ACC112 (cell line): ENCODE data around the gene LIPK.
"Not testable (repeated sequence)": the region's sequence is repeated elsewhere in the genome, so short reads cannot be mapped to it uniquely, and the experiment has no call there.

Experiments used
- H2AFZ ChIP-seq: fragments of 200-600 bp; sonication (generic); one replicate; pipeline ENCODE4 v1.6.0; 2017; ENCODE audit warnings: antibody characterized with exemption, low read length; ENCODE audit not compliant: unreplicated experiment
- H3K27ac ChIP-seq: fragments of 200-600 bp; sonication (generic); 2 replicates; pipeline ENCODE4 v1.5.1; 2014; ENCODE audit warnings: low read depth, mild to moderate bottlenecking, antibody characterized with exemption, low read length, moderate library complexity
- H3K27me3 ChIP-seq: fragments of 200-600 bp; sonication (generic); 2 replicates; pipeline ENCODE4 v1.6.1; 2014; ENCODE audit warnings: mild to moderate bottlenecking, antibody characterized with exemption, low read length, moderate library complexity, mixed read lengths; ENCODE audit not compliant: insufficient read depth
- H3K36me3 ChIP-seq: fragments of 200-600 bp; sonication (generic); 2 replicates; pipeline ENCODE4 v1.6.1; 2016; ENCODE audit warnings: mild to moderate bottlenecking, antibody characterized with exemption, low read length, moderate library complexity, mixed read lengths; ENCODE audit not compliant: insufficient read depth
- H3K4me1 ChIP-seq: fragments of 200-600 bp; sonication (generic); one replicate; pipeline ENCODE4 v1.6.1; 2016; ENCODE audit warnings: low read length, mixed read lengths; ENCODE audit not compliant: insufficient read depth, unreplicated experiment, control insufficient read depth
- H3K4me3 ChIP-seq: fragments of 200-600 bp; sonication (generic); 2 replicates; pipeline ENCODE4 v1.5.1; 2014; ENCODE audit warnings: mild to moderate bottlenecking, low read depth, low read length
- H3K79me2 ChIP-seq: fragments of 200-600 bp; sonication (generic); one replicate; pipeline ENCODE4 v1.6.0; 2016; ENCODE audit warnings: low read length; ENCODE audit not compliant: control insufficient read depth, unreplicated experiment, insufficient read depth

LIPK gene

GRCh38 chr10:88721392-88721791 is 15.3 kb downstream of the LIPK start:
- Histone ChIP-seq H3K79me2 (no peaks in the 10 kb centered on the region), H3K27ac (no peak overlapping the region), H3K27me3 (no peaks in the 10 kb centered on the region), H3K4me1 (no peaks in the 10 kb centered on the region), H3K36me3 (no peaks in the 10 kb centered on the region), H3K4me3 (no peak overlapping the region), H2AFZ (no peak overlapping the region)

GRCh38 chr10:88725798-88726197 is 19.7 kb downstream of the LIPK start:
- Histone ChIP-seq H3K4me3 (no peak overlapping the region), H3K36me3 (no peaks in the 10 kb centered on the region), H2AFZ (no peak overlapping the region), H3K4me1 (no peaks in the 10 kb centered on the region), H3K27me3 (no peaks in the 10 kb centered on the region), H3K27ac (no peak overlapping the region), H3K79me2 (no peaks in the 10 kb centered on the region)

- Histone ChIP-seq H3K79me2 (no peaks in the 10 kb centered on the region), H3K36me3 (no peaks in the 10 kb centered on the region), H2AFZ (no peak overlapping the region), H3K4me3 (no peak overlapping the region), H3K27me3 (no peaks in the 10 kb centered on the region), H3K27ac (no peak overlapping the region), H3K4me1 (no peaks in the 10 kb centered on the region)
These were observed 22.2 kb downstream of the LIPK start for GRCh38 chr10:88728107-88728763.

- no peaks in the 10 kb centered on the region for H3K79me2 ChIP-seq
- H3K4me1 ChIP-seq = peaks cover 7% of the 10 kb centered on the region
- H3K27ac ChIP-seq = no peak overlapping the region
- H3K36me3 ChIP-seq = no peaks in the 10 kb centered on the region
- no peak overlapping the region for H3K4me3 ChIP-seq
- H3K27me3 ChIP-seq = no peaks in the 10 kb centered on the region
- H2AFZ ChIP-seq = no peak overlapping the region
These were observed 24.8 kb downstream of the LIPK start for GRCh38 chr10:88730864-88731263.

- Histone ChIP-seq H2AFZ (no peak overlapping the region), H3K36me3 (no peaks in the 10 kb centered on the region), H3K27me3 (no peaks in the 10 kb centered on the region), H3K4me3 (no peak overlapping the region), H3K27ac (no peak overlapping the region), H3K79me2 (no peaks in the 10 kb centered on the region), H3K4me1 (peaks cover 10% of the 10 kb centered on the region)
These were observed 25.2 kb downstream of the LIPK start for GRCh38 chr10:88731296-88731695.

DNA sequence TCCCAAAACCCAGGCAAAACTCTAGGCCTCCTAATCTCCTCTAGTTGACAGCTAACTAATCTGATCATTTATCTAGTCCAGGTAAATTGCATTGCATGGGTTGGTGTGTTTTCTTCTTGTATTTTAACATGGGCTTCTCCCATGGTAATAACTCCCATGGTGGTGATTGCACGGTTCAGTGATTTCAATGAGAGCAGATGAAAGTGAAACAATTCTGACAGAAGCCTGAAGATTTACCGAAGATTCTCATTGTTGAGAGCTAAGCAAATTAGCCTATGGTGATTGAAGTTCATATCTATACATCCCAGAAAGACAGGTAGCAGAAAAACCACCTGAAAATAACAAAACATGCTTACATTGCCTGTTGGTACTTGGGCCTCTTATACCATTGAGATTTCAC is 27.2 kb downstream of the LIPK start:
- Histone ChIP-seq H3K4me1 (peaks cover 10% of the 10 kb centered on the region), H3K4me3 (no peak overlapping the region), H3K27ac (no peak overlapping the region), H2AFZ (no peak overlapping the region), H3K27me3 (no peaks in the 10 kb centered on the region), H3K36me3 (no peaks in the 10 kb centered on the region), H3K79me2 (no peaks in the 10 kb centered on the region)

- H3K27me3 ChIP-seq = no peaks in the 10 kb centered on the region
- no peaks in the 10 kb centered on the region for H3K36me3 ChIP-seq
- H2AFZ ChIP-seq = peak overlapping the region; percentile 77
- no peak overlapping the region for H3K4me3 ChIP-seq
- H3K27ac ChIP-seq = no peak overlapping the region; the same call in 1 of the 2 replicates
- H3K79me2 ChIP-seq = no peaks in the 10 kb centered on the region
- peaks cover 10% of the 10 kb centered on the region for H3K4me1 ChIP-seq
These were observed 29.6 kb downstream of the LIPK start for GRCh38 chr10:88735661-88736060.

DNA sequence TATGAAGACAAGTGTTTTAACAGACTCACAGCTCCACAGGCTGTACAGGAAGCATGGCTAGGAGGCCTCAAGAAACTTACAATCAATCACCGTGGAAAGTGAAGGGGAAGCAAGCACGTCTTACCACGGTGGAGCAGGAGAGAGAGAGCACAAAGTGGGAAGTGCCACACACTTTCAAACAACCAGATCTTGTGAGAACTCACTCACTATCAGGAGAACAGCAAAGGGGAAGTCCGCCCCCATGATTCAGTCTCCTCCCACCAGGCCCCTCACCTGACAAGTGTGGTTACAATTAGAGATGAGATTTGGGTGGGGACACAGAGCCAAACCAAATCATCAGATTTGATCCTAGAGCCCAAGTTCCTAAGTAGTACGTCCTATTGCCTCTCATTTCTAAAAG is 35.9 kb downstream of the LIPK start:
- not testable (repeated sequence) for H3K79me2 ChIP-seq, H3K4me3 ChIP-seq, H3K27ac ChIP-seq, H3K36me3 ChIP-seq, H2AFZ ChIP-seq, H3K27me3 ChIP-seq, H3K4me1 ChIP-seq

- H3K27ac ChIP-seq = no peak overlapping the region
- H3K36me3 ChIP-seq = no peaks in the 10 kb centered on the region
- no peak overlapping the region for H2AFZ ChIP-seq
- H3K4me3 ChIP-seq = no peak overlapping the region
- H3K4me1 ChIP-seq = no peaks in the 10 kb centered on the region
- no peaks in the 10 kb centered on the region; the same call in 1 of the 2 replicates for H3K27me3 ChIP-seq
- no peaks in the 10 kb centered on the region for H3K79me2 ChIP-seq
These were observed 36.4 kb downstream of the LIPK start for GRCh38 chr10:88742448-88742847.

- Histone ChIP-seq H3K4me3 (no peak overlapping the region), H2AFZ (no peak overlapping the region), H3K27ac (no peak overlapping the region), H3K36me3 (no peaks in the 10 kb centered on the region), H3K27me3 (no peaks in the 10 kb centered on the region; the same call in 1 of the 2 replicates), H3K4me1 (no peaks in the 10 kb centered on the region), H3K79me2 (no peaks in the 10 kb centered on the region)
These were observed 38.0 kb downstream of the LIPK start for GRCh38 chr10:88744002-88744401.

DNA sequence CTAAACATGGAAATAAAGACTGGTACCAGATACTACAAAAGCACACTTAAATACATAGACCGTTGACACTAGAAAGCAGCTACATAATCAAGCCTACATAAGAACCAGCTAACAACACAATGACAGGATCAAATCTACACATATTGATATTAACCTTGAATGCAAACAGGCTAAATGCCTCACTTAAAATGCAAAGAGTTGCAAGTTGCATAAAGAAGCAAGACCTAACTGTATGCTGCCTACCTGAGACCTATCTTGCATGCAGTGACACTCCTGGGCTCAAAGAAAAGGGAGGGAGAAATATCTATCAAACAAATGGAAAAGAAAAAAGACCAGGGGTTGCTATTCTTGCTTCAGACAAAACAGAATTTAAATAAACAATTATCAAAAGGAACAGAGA is 39.6 kb downstream of the LIPK start:
- Histone ChIP-seq H3K36me3 (no peaks in the 10 kb centered on the region), H2AFZ (no peak overlapping the region)

More for the DNA sequence above, 39.6 kb downstream of the LIPK start:
- no peak overlapping the region for H3K27ac ChIP-seq
- H3K4me1 ChIP-seq = no peaks in the 10 kb centered on the region
- no peak overlapping the region for H3K4me3 ChIP-seq
- no peaks in the 10 kb centered on the region for H3K79me2 ChIP-seq
- no peaks in the 10 kb centered on the region; the same call in 1 of the 2 replicates for H3K27me3 ChIP-seq
